Right ventricle myocardium inferior (tissue), 1 donor: ENCODE measurements around the gene LILRA6. TPM values are rescaled to one million over a fixed set of nuclear protein-coding genes. Genes with fewer than 3 reads are reported as not detected.
"Not testable (repeated sequence)": the region's sequence is repeated elsewhere in the genome, so short reads cannot be mapped to it uniquely, and the experiment has no call there.

Experiments used
- ATAC-seq: fragments of 200-7000 bp; cut with Tn5 transposase; one replicate; pipeline ENCODE4 v1.9.1; 2020; ENCODE audit warnings: mild to moderate bottlenecking, moderate library complexity
- DNase-seq: peaks from one replicate; pipeline ENCODE4 v3.0.0; 2021; ENCODE audit errors: missing footprints
- intact Hi-C: fragments of 100-400 bp; cut with DNase I; formaldehyde crosslinking; loops from one replicate; pipeline ENCODE4 v1.11.0; 2022
- total RNA-seq: library from RNA; stranded (reverse); fragmentation: NEBNext Ultra II Directional; extraction: Animal tissue kit (Norgen Biotek cat#: 25700); gene quantifications from one replicate; pipeline ENCODE4 v1.2.1, GENCODE V29; 2021
- donor health status: DM: no; HTN: yes; CAD: no; lungs with severe emphysema.

LILRA6 gene
- total RNA-seq, 1 donor from 2014 or later = 2.7 TPM

DNA sequence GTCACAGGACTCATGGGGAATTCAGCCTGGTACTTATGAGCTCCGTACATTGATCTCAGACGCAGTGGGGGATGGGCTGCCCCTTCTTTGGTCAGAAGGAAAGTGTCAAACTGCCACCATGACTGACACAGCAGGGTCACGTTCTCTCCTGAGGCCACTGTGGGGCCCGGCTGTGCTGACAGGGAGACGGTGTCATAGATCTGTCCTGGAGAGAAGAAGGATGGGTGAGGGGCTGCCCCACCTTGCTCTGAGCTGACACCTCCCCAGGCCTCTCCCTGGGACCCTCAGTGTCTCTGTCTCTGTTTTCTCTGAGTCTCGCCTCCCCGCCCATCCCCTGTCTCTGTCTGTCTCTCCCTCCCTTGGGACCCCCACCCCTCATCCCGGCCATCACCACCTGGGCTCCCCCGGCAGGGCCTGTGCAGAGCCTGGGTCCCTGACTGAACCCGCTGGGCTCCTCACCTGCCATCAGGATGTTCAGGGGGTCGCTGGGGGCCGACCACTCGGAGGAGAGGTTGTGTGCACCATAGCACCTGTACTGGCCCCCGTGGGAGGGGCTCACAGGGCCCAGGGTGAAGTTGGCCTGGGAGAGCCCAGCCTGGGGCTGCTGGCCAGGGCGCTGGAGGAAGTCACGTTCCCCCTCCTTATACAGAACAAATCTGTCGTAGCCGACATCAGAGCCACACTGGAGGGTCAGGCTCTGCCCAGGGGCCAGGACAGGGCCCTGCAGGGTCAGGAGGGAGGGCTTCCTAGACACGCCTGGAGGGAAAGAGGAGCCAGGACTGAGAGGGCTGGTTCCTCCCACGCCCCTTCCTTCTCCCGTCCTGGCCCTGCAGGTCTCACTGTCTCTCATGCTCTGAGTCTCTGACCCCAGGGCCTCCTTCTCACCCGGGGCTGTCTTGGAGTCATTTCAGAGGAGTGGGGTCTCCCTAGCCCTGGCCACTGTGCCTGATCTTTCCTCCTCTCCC lies 1.9 kb downstream of the LILRA6 start:
- DNase-seq, intact Hi-C loops, ATAC-seq: not testable (repeated sequence)

DNA sequence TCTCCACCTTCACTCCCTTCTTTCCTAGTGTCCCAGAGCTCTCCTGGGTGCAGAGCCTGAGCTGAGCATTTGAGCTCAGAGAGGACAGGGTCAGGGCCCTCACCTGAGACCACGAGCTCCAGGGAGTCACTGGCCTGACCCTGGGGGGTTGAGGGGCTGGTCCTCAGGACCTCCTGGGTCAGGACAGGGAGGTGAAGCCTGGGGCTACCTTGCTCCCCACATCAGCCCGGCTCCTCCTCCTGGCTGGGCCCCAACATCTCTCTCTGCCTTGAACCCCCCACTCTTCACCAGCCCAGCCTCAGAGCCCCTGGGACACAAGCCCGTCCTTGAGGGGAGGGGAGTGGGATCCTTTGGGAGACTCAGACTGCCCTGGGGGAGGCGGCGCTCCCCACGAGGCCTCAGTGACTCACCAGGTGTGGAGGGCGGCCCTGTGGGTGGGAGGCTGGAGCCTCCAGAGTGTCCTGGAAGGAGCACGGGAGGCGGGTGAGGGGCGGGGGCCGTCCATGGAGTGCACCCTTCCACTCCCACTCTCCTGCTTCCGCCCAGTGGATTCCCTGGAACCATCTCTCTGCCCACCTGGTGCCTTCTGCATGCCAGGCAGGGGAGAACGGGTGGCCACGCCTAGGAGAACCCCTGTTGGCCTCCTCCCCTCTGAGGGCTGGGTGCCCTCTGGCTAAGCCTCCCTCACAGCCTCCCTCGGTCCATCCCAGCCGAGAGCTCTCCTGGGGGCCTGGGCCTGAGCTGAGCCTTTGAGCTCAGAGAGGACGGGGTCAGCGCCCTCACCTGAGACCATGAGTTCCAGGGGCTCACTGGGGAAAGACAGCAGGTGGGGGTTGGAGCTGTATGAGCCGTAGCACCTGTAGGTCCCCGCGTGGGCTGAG lies 2.9 kb downstream of the LILRA6 start:
- ATAC-seq, DNase-seq, intact Hi-C loops: not testable (repeated sequence)

- intact Hi-C loops = no loop called here
- ATAC-seq = no peak
- DNase-seq = no peak
These were observed 8.6 kb downstream of the LILRA6 start for GRCh38 chr19:54233941-54234340.

GRCh38 chr19:54231077-54231931 lies 11.3 kb downstream of the LILRA6 start:
- DNase-seq = peak; percentile 94
- peak; percentile 85 for ATAC-seq
- intact Hi-C loops = loop anchor here (1.0 kb wide), 1 partner anchor 63 kb away; no protein-coding TSS in a partner anchor

- DNase-seq = no peak
- no peak for ATAC-seq
- intact Hi-C loops = no loop called here
These were observed 12.6 kb downstream of the LILRA6 start for GRCh38 chr19:54230031-54230430.

GRCh38 chr19:54229146-54229545 lies 13.4 kb downstream of the LILRA6 start:
- ATAC-seq = no peak
- intact Hi-C loops = no loop called here
- DNase-seq = no peak

DNA sequence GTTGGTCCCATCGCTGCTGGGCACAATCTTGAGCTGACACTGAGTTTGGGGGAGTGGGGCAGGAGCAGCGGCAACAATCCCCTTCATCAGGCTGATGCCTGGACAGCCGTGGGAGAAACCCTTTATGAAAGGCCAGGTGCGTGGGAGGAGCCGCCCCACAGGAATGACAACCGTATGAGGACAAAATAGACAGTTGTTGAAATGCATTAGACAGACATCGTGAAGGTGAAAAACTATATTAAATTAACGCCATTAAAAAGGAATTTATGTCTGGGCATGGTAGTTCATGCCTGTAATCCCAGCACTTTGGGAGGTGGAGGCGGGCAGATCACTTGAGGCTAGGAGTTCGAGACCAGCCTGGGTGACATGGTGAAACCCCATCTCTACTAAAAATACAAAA lies 18.0 kb downstream of the LILRA6 start:
- ATAC-seq, DNase-seq, intact Hi-C loops: not testable (repeated sequence)

DNA sequence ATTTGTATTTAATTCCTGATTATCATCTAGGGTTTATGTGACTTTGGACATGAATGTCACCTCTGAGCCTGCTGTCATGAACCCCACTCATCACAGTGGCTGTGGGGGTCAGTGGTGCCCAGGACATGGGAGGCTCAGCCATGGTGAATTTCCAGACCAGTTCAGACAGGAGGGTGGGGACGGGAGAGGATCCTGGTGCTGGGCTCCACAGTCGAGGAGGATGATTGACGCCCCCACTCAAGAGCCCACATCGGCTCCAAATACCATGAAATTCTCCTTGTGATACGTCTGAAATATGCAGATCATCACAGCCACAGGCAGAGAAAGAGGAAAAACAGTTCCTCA lies 18.7 kb downstream of the LILRA6 start:
- intact Hi-C loops, ATAC-seq, DNase-seq: not testable (repeated sequence)

DNA sequence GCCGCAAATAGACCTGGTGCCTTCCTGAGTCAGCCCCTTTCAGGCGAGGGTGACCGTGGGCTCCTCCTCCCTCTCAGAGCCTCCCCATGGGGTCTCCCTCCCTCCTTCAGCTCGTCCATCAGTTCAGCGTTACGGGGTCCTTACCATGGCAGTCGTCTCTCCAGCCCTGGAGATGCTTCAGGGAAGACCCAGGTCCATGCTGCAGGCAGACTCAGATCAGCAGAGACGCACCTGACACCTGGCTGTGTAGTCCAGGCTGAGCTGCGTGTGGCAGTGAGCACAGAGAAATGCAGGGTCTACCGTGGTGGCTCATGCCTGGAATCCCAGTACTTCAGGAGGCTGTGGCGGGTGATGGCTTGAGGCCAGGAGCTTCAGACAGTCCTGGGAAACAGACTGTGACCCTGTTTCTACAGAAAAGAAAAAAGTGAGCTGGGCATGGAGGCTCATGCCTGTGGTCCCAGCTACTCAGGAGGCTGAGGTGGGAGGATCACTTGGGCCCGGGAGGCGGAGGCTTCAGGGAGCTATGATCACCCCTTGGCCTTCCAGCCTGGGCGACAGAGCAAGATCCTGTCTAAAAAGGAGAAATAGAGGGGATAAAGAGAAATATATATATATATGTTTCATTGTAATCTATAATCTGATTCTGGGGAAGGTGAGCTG lies 19.2 kb downstream of the LILRA6 start:
- DNase-seq, intact Hi-C loops, ATAC-seq: not testable (repeated sequence)

GRCh38 chr19:54222474-54223276 lies 19.9 kb downstream of the LILRA6 start, which contains the start of gene LILRB3:
TSS of gene LILRB3 (minus strand) at chr19:54223007. CDS start at chr19:54222976, 31 bp downstream.
- intact Hi-C loops = not testable (repeated sequence)
- DNase-seq (peak; percentile 79), ATAC-seq (peak; percentile 88)

DNA sequence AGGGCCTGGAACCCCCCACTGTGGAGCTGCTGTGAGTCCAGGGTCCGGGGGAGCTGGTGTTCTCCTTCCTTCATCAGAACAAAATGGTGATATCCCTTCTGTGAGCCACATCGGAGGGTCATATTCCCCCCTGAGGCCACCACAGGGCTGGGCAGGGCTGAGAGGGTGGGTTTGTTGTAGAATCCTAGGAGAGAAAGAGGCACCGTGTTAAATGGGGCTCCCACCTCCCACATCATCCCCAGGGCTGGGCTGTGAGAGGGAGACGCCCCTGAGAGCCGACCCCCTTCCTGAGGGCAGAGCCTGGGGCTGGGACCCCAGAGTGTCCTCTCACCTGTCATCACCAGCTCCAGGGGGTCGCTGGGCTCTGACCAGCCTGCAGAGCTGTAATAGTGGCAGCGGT lies 20.6 kb downstream of the LILRA6 start:
- ATAC-seq, intact Hi-C loops, DNase-seq: not testable (repeated sequence)

DNA sequence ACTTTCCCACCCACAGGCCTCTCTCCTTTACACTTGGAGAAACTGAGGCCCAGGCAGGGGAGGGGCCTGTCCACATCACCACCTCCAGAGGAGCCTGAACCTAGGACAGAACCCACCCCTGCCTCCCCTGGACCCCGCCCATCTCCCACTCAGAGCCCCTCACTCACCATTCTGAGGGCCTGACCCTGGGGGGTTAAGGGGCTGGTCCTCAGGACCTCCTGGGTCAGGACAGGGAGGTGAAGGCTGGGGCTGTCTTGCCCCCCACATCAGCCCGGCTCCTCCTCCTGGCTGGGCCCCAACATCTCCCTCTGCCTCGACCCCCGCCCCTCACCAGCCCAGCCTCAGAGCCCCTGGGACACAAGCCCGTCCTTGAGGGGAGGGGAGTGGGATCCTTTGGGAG lies 22.9 kb downstream of the LILRA6 start:
- DNase-seq, ATAC-seq, intact Hi-C loops: not testable (repeated sequence)

DNA sequence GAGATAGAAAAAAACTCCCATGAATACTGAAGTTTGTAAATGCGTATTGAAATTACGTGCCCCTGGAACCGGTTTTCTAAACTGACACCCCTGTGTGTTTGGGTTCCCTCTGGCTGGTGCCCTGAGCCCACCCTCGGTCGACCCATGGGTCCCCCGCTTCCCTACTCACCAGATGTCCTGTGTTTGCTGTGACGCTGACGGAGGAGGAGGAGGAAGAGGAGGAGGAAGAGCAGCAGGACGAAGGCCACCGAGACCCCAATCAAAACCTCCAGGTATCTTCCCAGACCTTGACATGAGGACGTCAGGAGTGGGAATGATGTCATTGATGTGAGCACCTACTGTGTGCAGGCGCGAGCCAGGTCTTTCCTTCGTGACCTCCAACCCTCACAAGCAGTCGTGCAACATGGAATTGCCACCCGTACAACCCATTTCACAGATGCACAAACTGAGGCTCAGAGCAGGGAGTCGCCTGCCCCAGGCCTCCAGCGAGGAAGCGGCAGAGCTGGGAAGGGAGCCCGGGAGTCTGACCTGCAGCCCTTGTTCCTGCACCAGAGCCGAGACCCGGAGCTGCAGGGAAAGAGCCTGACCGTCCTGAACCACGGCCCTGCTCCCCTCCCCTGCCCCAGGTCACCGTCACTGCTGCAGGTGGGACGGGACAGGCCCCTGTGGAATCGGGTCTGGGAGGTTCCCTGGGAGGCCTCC lies 23.5 kb downstream of the LILRA6 start:
- no peak for DNase-seq
- ATAC-seq = no peak
- intact Hi-C loops = no loop called here

- ATAC-seq (no peak), DNase-seq (no peak)
- intact Hi-C loops = no loop called here
These were observed 24.3 kb downstream of the LILRA6 start for GRCh38 chr19:54218259-54218658.

DNA sequence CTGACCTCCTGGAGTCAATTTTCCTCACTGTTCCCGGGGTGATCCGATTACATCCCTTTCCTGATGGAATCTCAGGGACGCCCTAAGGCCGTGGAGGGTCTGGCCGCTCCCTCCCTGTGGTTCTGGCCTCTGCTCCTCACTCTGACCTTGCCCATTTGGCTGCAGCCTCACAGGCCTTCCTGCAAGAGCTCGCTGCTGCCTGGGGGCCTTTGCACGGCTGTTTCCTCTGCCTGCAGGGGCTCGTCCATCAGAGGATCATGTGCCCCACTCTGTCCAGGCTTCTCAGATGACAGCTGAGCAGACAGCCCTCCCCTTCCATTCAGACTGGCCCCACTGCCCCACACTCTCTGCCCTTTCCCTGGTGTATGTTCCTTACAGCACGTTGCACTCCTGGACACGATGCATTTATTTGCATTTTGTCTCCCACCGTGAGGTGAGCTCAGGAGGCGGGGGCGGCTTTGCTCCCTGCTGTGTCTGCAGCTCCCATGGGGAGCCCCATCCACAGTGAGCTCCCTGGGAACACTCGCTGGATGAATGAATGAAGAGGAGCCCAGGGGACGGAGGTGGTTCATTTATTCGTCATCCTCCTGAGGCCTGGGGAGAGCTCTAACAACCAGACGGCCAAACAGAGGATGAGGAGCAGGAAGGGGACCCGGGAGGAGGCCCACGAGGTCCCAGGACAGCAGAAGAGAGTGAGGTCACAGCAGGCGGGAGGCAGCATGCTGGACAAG lies 24.9 kb downstream of the LILRA6 start:
- intact Hi-C loops, DNase-seq, ATAC-seq: not testable (repeated sequence)

- ATAC-seq = no peak
- no peak for DNase-seq
- intact Hi-C loops = no loop called here
These were observed 25.7 kb downstream of the LILRA6 start for GRCh38 chr19:54216869-54217268.
